Measurements from ENCODE around the gene PIGS.
"Not testable (repeated sequence)": the region's sequence is repeated elsewhere in the genome, so short reads cannot be mapped to it uniquely, and the experiment has no call there.

PIGS gene

DNA sequence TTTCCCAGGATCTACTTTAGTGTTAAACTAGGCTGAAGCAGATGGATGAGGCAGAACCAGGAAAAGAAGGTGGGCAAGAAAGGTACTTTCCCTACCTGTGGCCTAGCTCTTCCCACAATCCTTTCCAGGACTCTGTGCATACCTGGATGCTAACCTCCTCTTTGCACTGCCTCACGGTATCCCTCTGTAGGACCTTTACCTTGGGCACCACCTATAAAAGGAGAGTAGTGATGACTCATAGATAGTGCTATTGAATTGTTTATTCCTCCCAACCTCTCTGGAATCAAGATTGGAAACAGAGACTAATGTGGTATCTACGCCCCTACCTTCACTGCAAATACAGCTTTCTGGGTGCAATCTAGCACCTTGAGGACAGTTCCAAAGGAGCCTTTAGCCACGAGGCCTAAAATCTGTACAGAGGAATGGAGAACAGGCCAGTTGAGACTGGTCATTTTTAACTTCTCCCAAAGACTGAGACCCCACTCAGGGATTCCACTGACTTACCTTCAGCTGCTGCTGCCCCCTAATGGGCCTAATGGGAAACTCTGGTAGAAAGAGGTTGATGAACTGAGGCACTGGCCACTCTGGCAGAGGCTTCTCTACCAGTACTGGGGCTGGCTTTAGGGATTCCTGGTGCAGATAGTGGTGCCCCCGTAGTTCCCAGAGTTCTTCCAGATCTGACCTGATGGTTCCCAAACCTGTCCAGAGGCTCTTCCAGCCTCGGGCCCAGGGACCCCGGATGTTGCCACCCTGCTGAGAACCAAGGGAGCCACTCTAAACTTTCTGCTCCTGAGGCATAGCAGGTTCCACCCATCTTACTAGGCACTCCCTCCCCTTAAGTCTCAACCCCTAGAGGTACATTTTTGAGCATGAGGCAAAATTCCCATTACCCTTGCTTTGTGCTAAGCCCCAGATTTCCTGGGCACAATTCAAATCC is 41.9 kb upstream of the PIGS start:
- Histone ChIP-seq H3K4me3 (no peak overlapping the region), H3K27ac (no peak overlapping the region)
- TF ChIP-seq, protein P1, sequence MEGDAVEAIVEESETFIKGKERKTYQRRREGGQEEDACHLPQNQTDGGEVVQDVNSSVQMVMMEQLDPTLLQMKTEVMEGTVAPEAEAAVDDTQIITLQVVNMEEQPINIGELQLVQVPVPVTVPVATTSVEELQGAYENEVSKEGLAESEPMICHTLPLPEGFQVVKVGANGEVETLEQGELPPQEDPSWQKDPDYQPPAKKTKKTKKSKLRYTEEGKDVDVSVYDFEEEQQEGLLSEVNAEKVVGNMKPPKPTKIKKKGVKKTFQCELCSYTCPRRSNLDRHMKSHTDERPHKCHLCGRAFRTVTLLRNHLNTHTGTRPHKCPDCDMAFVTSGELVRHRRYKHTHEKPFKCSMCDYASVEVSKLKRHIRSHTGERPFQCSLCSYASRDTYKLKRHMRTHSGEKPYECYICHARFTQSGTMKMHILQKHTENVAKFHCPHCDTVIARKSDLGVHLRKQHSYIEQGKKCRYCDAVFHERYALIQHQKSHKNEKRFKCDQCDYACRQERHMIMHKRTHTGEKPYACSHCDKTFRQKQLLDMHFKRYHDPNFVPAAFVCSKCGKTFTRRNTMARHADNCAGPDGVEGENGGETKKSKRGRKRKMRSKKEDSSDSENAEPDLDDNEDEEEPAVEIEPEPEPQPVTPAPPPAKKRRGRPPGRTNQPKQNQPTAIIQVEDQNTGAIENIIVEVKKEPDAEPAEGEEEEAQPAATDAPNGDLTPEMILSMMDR (IDR thresholded peaks at IDR 0.05) = peak; percentile 29
- peak; percentile 60 for DNase-seq (ENCODE audit: low spot score)

GRCh38 chr17:28612531-28612930 is 41.2 kb upstream of the PIGS start:
- TF ChIP-seq, protein P1 (IDR thresholded peaks at IDR 0.05) = no peak
- no peak overlapping the region for H3K4me3 ChIP-seq
- no peak overlapping the region for H3K27ac ChIP-seq
- DNase-seq (ENCODE audit: low spot score) = no peak

DNA sequence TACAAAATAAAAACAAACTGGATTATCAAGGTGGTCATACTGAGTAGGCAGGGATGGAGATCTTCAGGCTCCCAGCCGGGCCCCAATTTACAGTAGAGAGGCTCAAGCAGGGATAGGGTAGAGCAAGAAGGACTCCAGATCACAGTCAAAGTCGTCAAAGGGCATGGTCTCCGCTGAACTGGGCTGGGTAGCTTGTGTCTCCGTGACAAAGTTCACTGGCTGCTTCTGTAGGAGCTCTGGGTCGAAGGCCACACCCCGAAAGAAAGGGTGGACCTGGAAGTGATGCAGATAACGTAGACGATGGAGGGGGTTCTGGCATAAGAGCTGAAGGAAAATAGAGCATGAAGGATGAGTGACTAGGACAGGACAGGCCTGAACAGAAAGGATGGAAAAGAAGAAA is 39.1 kb upstream of the PIGS start:
- TF ChIP-seq, protein P1 (IDR thresholded peaks at IDR 0.05) = no peak
- DNase-seq (ENCODE audit: low spot score) = peak; percentile 36
- Histone ChIP-seq H3K27ac (no peak overlapping the region), H3K4me3 (no peak overlapping the region)

GRCh38 chr17:28604031-28604430 is 32.7 kb upstream of the PIGS start:
- H3K27ac ChIP-seq; H3K4me3 ChIP-seq; DNase-seq (ENCODE audit: low spot score): not testable (repeated sequence)

- TF ChIP-seq, protein P1 (IDR thresholded peaks at IDR 0.05) = no peak
- H3K4me3 ChIP-seq = peak overlapping the region; percentile 73
- peak; percentile 85 for DNase-seq (ENCODE audit: low spot score)
- peak overlapping the region; percentile 90 to 92 for H3K27ac ChIP-seq
Measured at GRCh38 chr17:28599311-28600184, 28.2 kb upstream of the PIGS start.

- DNase-seq (ENCODE audit: low spot score) = peak; percentile 94
- Histone ChIP-seq H3K27ac (peak within 1 kb of the TSS; percentile 90 to 92), H3K4me3 (peak within 1 kb of the TSS; percentile 73)
- TF ChIP-seq, protein P1 (IDR thresholded peaks at IDR 0.05) = no peak
Measured at GRCh38 chr17:28598799-28599310, 27.5 kb upstream of the PIGS start, which contains the start of gene SPAG5. Gene SPAG5 (minus strand): TSS chr17:28599025. CDS start chr17:28598946, 79 bp downstream.

DNA sequence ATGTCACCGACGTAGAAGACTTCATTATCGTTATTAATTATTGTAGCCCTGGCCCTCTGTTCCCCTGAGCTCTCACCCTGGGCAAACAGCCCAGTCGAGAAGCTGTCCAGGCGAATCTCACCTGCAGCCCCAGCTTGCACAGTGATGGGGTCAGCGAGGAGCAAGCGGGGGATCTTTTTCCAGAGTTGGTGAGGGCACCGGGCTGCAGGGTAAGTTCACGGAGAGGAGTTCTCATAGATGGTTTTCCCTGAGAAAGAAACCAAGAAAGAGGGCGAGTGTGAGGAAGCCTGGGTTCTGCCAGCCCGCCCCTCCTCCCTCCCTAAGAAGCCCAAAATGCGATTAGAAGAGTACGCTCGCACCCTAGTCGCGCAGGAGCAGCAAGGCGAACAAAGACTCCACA is 27.1 kb upstream of the PIGS start:
- Histone ChIP-seq H3K4me3 (peak overlapping the region; percentile 73), H3K27ac (peak overlapping the region; percentile 90 to 92)
- peak; percentile 62 for DNase-seq (ENCODE audit: low spot score)
- TF ChIP-seq, protein P1 (IDR thresholded peaks at IDR 0.05) = no peak
